ENCODE data around the gene GNAL.
"Not testable (repeated sequence)": the region's sequence is repeated elsewhere in the genome, so short reads cannot be mapped to it uniquely, and the experiment has no call there.

Gene GNAL

GRCh38 chr18:11688972-11689668 lies at the start of gene GNAL:
Gene GNAL (plus strand): TSS chr18:11689264. CDS start chr18:11689564, 300 bp downstream.
- peak; percentile 68 for DNase-seq (ENCODE audit: low spot score)

- DNase-seq (ENCODE audit: low spot score): not testable (repeated sequence)
Observed at GRCh38 chr18:11647310-11647709, 41.8 kb upstream of the GNAL start.

- not testable (repeated sequence) for DNase-seq (ENCODE audit: low spot score)
Observed at GRCh38 chr18:11647804-11648203, 41.3 kb upstream of the GNAL start.

- no peak for DNase-seq (ENCODE audit: low spot score)
Observed at GRCh38 chr18:11649839-11650238, 39.2 kb upstream of the GNAL start.

GRCh38 chr18:11651899-11652298 lies 37.2 kb upstream of the GNAL start:
- DNase-seq (ENCODE audit: low spot score): no peak

- DNase-seq (ENCODE audit: low spot score): no peak
Observed at GRCh38 chr18:11653521-11653920, 35.5 kb upstream of the GNAL start.

- peak; percentile 67 for DNase-seq (ENCODE audit: low spot score)
Observed at GRCh38 chr18:11654736-11655605, 34.1 kb upstream of the GNAL start.

- DNase-seq (ENCODE audit: low spot score): no peak
Observed at GRCh38 chr18:11655606-11655932, 33.5 kb upstream of the GNAL start.

GRCh38 chr18:11657152-11657551 lies 31.9 kb upstream of the GNAL start:
- DNase-seq (ENCODE audit: low spot score): no peak

GRCh38 chr18:11657554-11657953 lies 31.5 kb upstream of the GNAL start:
- no peak for DNase-seq (ENCODE audit: low spot score)

GRCh38 chr18:11658019-11658418 lies 31.0 kb upstream of the GNAL start:
- no peak for DNase-seq (ENCODE audit: low spot score)

- DNase-seq (ENCODE audit: low spot score): no peak
Observed at GRCh38 chr18:11658989-11659388, 30.1 kb upstream of the GNAL start.

- DNase-seq (ENCODE audit: low spot score): no peak
Observed at GRCh38 chr18:11660691-11661090, 28.4 kb upstream of the GNAL start.

GRCh38 chr18:11661430-11661829 lies 27.6 kb upstream of the GNAL start:
- DNase-seq (ENCODE audit: low spot score): no peak

- DNase-seq (ENCODE audit: low spot score): no peak
Observed at GRCh38 chr18:11663439-11664029, 25.5 kb upstream of the GNAL start.

GRCh38 chr18:11664286-11664685 lies 24.8 kb upstream of the GNAL start:
- no peak for DNase-seq (ENCODE audit: low spot score)

GRCh38 chr18:11665146-11665545 lies 23.9 kb upstream of the GNAL start:
- DNase-seq (ENCODE audit: low spot score): no peak

- DNase-seq (ENCODE audit: low spot score): no peak
Observed at GRCh38 chr18:11665587-11665986, 23.5 kb upstream of the GNAL start.

- DNase-seq (ENCODE audit: low spot score): no peak
Observed at GRCh38 chr18:11666176-11666575, 22.9 kb upstream of the GNAL start.

GRCh38 chr18:11666831-11667230 lies 22.2 kb upstream of the GNAL start:
- no peak for DNase-seq (ENCODE audit: low spot score)

- no peak for DNase-seq (ENCODE audit: low spot score)
Observed at GRCh38 chr18:11667578-11667977, 21.5 kb upstream of the GNAL start.

- DNase-seq (ENCODE audit: low spot score): no peak
Observed at GRCh38 chr18:11668441-11669169, 20.5 kb upstream of the GNAL start.

All from AG08395 (cell line).